CD4-positive, alpha-beta T cell treated with Interleukin-21 for 1 hour (primary cell): Measurements from ENCODE around the gene KANK2.
"Not testable (repeated sequence)": the region's sequence is repeated elsewhere in the genome, so short reads cannot be mapped to it uniquely, and the experiment has no call there.

ENCODE experiments used
- DNase-seq: peaks from one replicate; pipeline ENCODE4 v3.0.0-alpha.2; 2020

Gene KANK2

DNA sequence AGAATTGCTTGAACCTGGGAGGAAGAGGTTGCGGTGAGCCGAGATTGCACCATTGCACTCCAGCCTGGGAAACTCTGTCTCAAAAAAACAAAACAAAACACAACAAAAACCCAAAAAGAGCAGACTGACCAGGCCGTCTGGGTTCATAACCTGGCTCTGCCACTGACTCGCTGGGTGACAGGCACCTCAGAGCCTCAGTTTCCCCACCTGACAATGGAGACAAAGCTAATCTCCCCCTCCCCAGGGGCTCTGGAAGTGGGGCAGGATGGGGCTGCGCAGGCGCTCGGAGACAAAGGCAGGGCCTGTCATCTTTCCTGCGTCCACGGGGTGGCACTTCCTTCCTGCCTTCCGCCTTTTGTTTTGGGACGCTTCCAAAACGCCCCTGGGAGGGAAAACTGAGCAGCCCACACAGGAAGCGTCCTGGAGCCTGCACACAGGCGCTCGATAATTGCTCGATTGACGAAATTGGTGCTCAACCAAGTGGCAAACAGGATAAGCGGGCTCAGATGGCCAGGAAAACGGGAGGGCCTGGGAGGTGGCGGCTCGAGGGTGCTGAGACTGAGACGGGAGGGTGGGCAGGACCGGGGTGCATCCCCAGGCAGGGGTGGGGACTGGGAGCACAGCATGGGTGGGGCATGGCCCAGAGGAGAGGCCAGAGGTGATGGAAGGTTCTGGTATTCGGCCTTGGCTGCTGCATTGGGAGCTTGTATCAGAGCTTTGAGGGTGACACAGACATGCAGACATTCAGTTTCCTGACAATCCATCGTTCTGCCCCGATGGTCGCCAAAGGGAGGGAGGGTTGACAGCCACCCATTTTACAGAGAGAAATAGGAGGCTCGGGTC lies 59.6 kb downstream of the KANK2 start:
- DNase-seq, result peak; percentile 67

- DNase-seq, result no peak
Observed at GRCh38 chr19:11136400-11137101, 60.8 kb downstream of the KANK2 start.

- no peak for DNase-seq
Observed at GRCh38 chr19:11131471-11131870, 65.9 kb downstream of the KANK2 start.

GRCh38 chr19:11130824-11131455 lies 66.4 kb downstream of the KANK2 start:
- peak; percentile 76 for DNase-seq

- no peak for DNase-seq
Observed at GRCh38 chr19:11127905-11128304, 69.4 kb downstream of the KANK2 start.

- peak; percentile 81 for DNase-seq
Observed at GRCh38 chr19:11125994-11126685, 71.2 kb downstream of the KANK2 start.

DNA sequence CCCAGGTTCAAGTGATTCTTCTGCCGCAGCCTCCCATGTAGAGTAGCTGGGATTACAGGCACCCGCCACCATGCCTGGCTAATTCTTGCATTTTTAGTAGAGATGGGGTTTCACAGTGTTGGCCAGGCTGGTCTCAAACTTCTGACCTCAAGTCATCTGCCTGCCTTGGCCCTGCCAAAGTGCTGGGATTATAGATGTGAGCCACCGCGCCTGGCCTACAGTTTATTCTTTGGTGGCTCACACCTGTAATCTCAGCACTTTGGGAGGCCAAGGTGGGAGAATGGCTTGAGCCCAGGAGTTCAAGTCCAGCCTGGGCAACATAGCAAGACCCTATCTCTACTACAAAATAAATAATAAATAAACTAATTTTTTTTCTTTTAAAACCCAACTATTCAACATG lies 73.2 kb downstream of the KANK2 start:
- DNase-seq, result not testable (repeated sequence)

GRCh38 chr19:11123114-11123513 lies 74.2 kb downstream of the KANK2 start:
- DNase-seq, result no peak

GRCh38 chr19:11121963-11122362 lies 75.4 kb downstream of the KANK2 start:
- not testable (repeated sequence) for DNase-seq

DNA sequence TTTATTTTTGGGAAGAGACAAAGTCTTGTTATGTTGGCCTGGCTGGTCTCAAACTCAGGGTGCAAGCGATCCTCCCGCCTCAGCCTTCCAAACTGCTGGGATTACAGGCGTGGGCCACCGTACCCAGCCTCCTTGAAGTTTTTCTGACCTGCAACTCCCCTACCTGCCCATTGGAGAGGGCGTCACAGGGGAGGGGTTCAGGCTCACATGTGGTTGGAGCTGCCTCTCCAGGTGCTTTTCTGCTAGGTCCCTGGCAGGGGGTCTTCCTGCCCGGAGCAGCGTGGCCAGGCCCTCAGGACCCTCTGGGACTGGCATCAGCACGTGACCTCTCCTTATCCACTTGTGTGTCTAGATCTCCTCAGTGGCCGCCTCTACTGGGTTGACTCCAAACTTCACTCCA lies 80.8 kb downstream of the KANK2 start:
- no peak for DNase-seq

DNA sequence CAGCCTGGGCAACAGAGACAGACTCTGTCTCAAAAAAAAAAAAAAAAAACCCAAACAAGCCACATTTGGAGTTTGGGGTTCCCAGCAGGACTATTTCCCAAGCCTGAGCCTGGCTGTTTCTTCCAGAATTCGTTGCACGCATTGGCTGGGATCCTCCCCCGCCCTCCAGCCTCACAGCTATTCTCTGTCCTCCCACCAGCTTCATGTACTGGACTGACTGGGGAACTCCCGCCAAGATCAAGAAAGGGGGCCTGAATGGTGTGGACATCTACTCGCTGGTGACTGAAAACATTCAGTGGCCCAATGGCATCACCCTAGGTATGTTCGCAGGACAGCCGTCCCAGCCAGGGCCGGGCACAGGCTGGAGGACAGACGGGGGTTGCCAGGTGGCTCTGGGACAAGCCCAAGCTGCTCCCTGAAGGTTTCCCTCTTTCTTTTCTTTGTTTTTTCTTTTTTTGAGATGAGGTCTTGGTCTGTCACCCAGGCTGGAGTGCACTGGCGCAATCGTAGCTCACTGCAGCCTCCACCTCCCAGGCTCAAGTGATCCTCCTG lies 81.4 kb downstream of the KANK2 start:
- no peak for DNase-seq

- no peak for DNase-seq
Observed at GRCh38 chr19:11115042-11115441, 82.3 kb downstream of the KANK2 start.
